Measurements from ENCODE around the gene DDO.

The DDO gene

DNA sequence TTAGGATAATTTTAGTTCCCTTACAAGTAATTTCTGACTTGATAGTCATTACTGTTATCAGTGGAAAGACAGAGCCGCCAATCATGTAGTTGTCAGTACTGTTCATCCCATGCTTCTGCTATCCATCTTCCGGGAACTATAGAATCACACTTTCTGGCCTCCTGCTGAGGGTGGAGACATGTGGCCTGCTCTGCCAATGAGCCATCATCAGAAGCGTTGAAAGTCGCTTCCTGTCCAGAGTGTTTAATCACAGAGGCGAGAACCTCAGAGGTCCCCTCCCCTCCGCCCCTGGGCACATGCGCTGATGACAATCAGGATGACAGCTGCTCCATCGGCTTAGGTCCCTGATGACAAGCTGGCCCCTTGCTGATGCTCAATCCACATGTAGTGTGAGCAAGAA is 3.0 kb downstream of the DDO start:
- DNase-seq (ENCODE audit: low read depth) = no peak
- TF ChIP-seq, protein P1, sequence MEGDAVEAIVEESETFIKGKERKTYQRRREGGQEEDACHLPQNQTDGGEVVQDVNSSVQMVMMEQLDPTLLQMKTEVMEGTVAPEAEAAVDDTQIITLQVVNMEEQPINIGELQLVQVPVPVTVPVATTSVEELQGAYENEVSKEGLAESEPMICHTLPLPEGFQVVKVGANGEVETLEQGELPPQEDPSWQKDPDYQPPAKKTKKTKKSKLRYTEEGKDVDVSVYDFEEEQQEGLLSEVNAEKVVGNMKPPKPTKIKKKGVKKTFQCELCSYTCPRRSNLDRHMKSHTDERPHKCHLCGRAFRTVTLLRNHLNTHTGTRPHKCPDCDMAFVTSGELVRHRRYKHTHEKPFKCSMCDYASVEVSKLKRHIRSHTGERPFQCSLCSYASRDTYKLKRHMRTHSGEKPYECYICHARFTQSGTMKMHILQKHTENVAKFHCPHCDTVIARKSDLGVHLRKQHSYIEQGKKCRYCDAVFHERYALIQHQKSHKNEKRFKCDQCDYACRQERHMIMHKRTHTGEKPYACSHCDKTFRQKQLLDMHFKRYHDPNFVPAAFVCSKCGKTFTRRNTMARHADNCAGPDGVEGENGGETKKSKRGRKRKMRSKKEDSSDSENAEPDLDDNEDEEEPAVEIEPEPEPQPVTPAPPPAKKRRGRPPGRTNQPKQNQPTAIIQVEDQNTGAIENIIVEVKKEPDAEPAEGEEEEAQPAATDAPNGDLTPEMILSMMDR (IDR thresholded peaks at IDR 0.05; ENCODE audit: control insufficient read depth, insufficient read depth, low read depth, low read length, missing control alignments) = no peak
- H3K4me3 ChIP-seq (ENCODE audit: control insufficient read depth, low read depth, low read length) = no peak overlapping the region

DNA sequence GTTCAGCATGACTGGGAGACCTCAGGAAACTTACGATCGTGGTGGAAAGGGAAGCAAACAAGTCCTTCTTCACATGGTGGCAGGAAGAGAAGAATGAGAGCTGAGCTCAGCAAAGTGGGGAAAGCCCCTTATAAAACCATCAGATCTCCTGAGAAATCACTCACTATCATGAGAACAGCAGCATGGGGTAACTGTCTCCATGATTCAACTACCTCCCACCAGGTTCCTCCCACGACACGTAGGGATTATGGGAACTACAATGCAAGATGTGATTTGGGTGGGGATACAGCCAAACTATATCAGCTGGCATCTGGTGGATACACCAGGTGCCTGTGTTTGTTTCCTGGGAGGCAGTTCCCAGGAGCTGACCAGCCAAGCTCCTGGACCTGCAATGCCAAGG is 4.9 kb downstream of the DDO start:
- DNase-seq (ENCODE audit: low read depth) = no peak
- TF ChIP-seq, protein P1 (IDR thresholded peaks at IDR 0.05; ENCODE audit: control insufficient read depth, insufficient read depth, low read depth, low read length, missing control alignments) = no peak
- H3K4me3 ChIP-seq (ENCODE audit: control insufficient read depth, low read depth, low read length) = no peak overlapping the region

DNA sequence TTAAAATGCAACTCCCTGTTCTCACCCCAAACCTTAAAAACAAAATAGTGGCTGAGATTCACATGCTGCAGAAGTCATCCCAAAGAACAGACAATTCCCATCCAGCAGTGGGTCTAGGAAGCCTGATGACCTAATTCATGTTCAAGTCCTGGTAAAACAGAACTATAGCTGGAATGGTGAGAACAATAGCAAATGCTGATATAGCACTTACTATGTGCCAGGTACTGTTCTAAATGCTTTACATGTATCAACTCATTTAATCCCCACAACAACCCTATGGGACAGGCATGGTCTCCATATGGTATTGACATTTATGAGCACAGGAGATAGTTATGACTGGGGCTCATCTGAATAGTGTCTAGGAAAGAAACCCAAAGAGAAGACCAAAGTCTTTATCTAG is 5.6 kb downstream of the DDO start:
- H3K4me3 ChIP-seq (ENCODE audit: control insufficient read depth, low read depth, low read length) = no peak overlapping the region
- no peak for DNase-seq (ENCODE audit: low read depth)
- TF ChIP-seq, protein P1 (IDR thresholded peaks at IDR 0.05; ENCODE audit: control insufficient read depth, insufficient read depth, low read depth, low read length, missing control alignments) = no peak

DNA sequence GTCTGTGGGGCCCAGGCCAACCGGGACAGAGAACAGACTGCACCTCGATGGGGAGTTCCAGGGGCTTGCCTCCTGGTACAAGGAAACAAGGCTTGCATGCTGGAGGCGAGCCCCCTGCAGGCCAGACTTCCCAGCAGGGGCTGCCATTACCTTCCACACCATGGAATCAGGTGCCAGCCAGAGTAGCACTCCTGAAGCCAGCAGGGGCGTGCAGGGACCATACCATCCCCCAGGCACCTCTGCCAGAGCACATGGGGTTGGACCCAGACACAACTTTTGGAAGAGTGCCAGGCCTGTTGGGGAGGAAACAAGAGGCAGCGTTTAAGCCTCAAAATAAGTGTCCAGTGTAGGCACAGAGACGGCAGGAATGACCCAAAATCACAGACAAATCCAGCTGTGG is 6.5 kb downstream of the DDO start:
- no peak for DNase-seq (ENCODE audit: low read depth)

DNA sequence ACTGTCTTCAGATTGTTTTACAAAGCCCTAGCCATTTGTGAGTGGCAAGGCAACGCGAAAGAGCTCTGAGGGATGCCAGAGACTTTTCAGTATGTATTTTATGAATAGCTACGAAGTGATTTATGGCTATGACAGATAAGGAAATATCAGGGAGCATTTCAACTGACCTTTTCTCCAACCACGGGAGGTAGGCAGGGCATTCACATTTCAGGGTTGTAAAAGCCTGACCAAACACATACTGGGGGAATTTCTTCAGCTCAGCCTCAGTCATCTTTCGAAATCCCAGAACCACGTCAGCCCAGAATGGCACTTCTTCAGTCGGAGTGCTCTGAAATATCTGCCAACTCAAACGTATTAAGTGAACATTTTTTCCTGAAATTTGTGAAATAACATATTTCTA is 10.8 kb downstream of the DDO start:
- DNase-seq (ENCODE audit: low read depth) = peak; percentile 66
- TF ChIP-seq, protein P1 (IDR thresholded peaks at IDR 0.05; ENCODE audit: control insufficient read depth, insufficient read depth, low read depth, low read length, missing control alignments) = no peak
- no peak overlapping the region for H3K4me3 ChIP-seq (ENCODE audit: control insufficient read depth, low read depth, low read length)

More for the DNA sequence above, 6.5 kb downstream of the DDO start:
- no peak overlapping the region for H3K4me3 ChIP-seq (ENCODE audit: control insufficient read depth, low read depth, low read length)
- TF ChIP-seq, protein P1 (IDR thresholded peaks at IDR 0.05; ENCODE audit: control insufficient read depth, insufficient read depth, low read depth, low read length, missing control alignments) = no peak

DNA sequence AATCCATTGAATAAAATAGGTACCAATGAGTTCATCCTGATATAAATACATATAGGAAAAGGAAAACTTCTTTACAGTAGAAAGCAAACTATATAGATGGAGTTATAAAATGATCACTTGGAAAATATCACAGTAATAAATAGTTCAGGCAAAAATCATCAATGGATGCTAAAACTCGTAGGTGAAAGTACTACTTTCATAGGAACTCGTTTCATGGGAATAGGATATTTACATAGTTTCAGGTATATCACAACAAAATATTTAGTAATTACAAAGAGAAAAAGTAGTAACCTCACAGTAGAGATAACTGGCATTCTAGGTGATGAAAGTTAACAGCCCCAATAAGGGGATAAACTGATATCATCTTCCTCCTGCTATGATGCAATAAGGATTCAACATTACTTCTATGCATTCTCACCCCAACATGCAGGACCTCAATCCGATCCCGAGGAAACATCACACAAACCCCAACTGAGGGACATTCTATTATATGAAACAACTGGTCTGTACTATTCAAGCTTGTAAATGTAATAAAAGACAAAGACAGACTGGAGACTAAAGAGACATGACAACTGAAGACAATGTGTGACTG is 13.7 kb downstream of the DDO start:
- no peak for DNase-seq (ENCODE audit: low read depth)
- TF ChIP-seq, protein P1 (IDR thresholded peaks at IDR 0.05; ENCODE audit: control insufficient read depth, insufficient read depth, low read depth, low read length, missing control alignments) = no peak
- no peak overlapping the region for H3K4me3 ChIP-seq (ENCODE audit: control insufficient read depth, low read depth, low read length)

DNA sequence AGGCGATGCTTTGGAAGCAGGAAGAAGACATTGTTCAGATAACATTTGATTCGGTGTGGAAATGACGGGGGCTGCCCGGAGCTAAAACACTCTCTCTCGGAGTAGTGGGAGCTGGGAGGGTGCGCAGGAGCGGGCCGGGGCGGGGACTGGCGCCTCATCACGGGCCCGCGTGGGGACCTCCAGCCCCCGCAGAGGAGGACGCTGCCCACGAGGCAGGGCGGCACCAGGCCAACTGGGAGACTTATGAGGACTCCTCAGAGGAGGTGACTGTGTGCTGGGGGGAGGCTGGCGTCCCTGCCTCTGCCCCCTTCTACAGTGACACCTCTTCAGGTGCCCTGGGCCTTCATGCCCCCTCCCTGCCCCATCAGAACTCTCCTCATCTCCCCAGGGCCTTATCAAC is 15.2 kb downstream of the DDO start:
- H3K4me3 ChIP-seq (ENCODE audit: control insufficient read depth, low read depth, low read length) = peak overlapping the region; percentile 21; the same call in 1 of the 2 replicates
- TF ChIP-seq, protein P1 (IDR thresholded peaks at IDR 0.05; ENCODE audit: control insufficient read depth, insufficient read depth, low read depth, low read length, missing control alignments) = no peak
- no peak for DNase-seq (ENCODE audit: low read depth)

All from AG09309 (cell line).